ENCODE data around the gene VSNL1.

DNA sequence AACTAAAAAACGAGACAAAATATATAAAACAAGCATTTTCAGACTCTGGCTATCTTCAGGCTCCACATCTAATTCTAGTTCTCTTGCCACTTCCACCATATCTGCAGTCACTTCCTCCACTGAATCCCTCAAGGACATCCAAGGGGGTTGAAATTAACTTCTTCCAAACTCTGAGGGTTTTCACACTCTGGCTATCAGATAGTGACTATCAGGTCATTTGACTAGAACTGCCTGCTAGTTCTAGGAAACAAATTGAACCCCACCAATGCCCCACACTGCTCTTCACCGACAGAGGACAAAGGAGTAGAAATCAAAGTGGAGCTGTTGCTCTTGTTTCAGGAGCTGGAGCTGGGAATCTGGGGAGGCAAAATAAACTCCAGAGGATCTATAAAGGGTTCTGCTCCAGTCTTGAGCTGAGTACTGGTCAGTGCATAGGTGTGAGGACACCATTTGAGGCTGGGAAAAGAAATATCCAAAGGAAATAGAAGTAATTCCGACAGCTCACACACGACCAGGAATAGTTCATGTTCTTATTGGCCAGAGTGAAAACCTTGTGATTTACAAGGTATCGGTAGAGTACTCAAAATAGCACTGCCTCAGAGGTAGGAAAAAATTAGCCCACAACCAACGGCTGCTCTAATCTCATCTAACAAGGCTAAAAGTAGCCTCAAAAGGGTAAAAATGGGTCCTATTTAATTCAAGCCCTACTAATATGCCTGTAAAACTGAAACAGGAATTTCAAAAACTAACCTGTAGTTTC, 141.8 kb downstream of the VSNL1 start:
- TF ChIP-seq, protein P1, sequence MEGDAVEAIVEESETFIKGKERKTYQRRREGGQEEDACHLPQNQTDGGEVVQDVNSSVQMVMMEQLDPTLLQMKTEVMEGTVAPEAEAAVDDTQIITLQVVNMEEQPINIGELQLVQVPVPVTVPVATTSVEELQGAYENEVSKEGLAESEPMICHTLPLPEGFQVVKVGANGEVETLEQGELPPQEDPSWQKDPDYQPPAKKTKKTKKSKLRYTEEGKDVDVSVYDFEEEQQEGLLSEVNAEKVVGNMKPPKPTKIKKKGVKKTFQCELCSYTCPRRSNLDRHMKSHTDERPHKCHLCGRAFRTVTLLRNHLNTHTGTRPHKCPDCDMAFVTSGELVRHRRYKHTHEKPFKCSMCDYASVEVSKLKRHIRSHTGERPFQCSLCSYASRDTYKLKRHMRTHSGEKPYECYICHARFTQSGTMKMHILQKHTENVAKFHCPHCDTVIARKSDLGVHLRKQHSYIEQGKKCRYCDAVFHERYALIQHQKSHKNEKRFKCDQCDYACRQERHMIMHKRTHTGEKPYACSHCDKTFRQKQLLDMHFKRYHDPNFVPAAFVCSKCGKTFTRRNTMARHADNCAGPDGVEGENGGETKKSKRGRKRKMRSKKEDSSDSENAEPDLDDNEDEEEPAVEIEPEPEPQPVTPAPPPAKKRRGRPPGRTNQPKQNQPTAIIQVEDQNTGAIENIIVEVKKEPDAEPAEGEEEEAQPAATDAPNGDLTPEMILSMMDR (IDR thresholded peaks at IDR 0.05): no peak
- no peak for TF ChIP-seq POLR2A (IDR thresholded peaks at IDR 0.05)
